ENCODE data around the gene ACYP2. TPM values are rescaled to one million over a fixed set of nuclear protein-coding genes. Genes with fewer than 3 reads are reported as not detected.

The ACYP2 gene
- polyA plus RNA-seq, 2 donors = 12.6 to 14.1 TPM

- H3K27me3 ChIP-seq (ENCODE audit: control insufficient read depth in 1 of 2, insufficient read depth in 2 of 2, low read length in 2 of 2) = no peaks in the 10 kb centered on the region
- WGBS, 2 donors = 94 to 95% methylated on average over 5 of the region's 5 CpGs
- no peaks in the 10 kb centered on the region for H3K36me3 ChIP-seq (ENCODE audit: control insufficient read depth in 2 of 2, insufficient read depth in 2 of 2, low read length in 1 of 2)
- no peaks in the 10 kb centered on the region for H3K4me1 ChIP-seq (ENCODE audit: control insufficient read depth in 2 of 2, insufficient read depth in 2 of 2, low read length in 1 of 2)
- H3K4me3 ChIP-seq (ENCODE audit: low read depth in 1 of 2, low read length in 2 of 2) = no peak overlapping the region
- H3K9me3 ChIP-seq (ENCODE audit: control insufficient read depth in 2 of 2, insufficient read depth in 1 of 2, low read depth in 1 of 2, low read length in 1 of 2) = no peaks in the 10 kb centered on the region
- H3K27ac ChIP-seq (ENCODE audit: low read depth in 2 of 2, low read length in 1 of 2) = no peak overlapping the region
Measured at GRCh38 chr2:54298514-54298913, 183.1 kb downstream of the ACYP2 start.

GRCh38 chr2:54303631-54304030, 188.2 kb downstream of the ACYP2 start:
- Histone ChIP-seq H3K4me1 (ENCODE audit: control insufficient read depth in 2 of 2, insufficient read depth in 2 of 2, low read length in 1 of 2) (no peaks in the 10 kb centered on the region), H3K27me3 (ENCODE audit: control insufficient read depth in 1 of 2, insufficient read depth in 2 of 2, low read length in 2 of 2) (no peaks in the 10 kb centered on the region), H3K36me3 (ENCODE audit: control insufficient read depth in 2 of 2, insufficient read depth in 2 of 2, low read length in 1 of 2) (no peaks in the 10 kb centered on the region), H3K27ac (ENCODE audit: low read depth in 2 of 2, low read length in 1 of 2) (no peak overlapping the region), H3K4me3 (ENCODE audit: low read depth in 1 of 2, low read length in 2 of 2) (no peak overlapping the region), H3K9me3 (ENCODE audit: control insufficient read depth in 2 of 2, insufficient read depth in 1 of 2, low read depth in 1 of 2, low read length in 1 of 2) (no peaks in the 10 kb centered on the region)

DNA sequence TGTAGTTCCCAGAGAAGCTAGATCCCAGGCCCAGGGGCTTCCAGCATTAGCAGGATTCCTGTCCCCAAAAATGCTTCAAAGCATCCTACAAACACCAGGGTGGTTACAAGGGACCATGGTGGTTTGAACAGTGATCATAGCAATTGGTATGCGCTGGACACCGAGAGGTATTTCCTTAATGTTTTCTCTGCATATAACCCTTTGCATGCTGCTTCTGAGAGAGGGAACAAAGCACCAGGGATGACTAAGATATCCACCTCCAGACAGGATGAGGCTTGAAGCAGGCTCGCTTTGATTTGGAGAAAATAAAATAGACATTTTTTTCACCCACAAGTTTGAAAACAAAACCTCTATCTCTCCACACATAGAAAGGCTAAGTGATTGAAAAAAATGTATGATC, 191.1 kb downstream of the ACYP2 start:
- H3K9me3 ChIP-seq (ENCODE audit: control insufficient read depth in 2 of 2, insufficient read depth in 1 of 2, low read depth in 1 of 2, low read length in 1 of 2) = no peaks in the 10 kb centered on the region
- H3K4me1 ChIP-seq (ENCODE audit: control insufficient read depth in 2 of 2, insufficient read depth in 2 of 2, low read length in 1 of 2) = no peaks in the 10 kb centered on the region
- no peak overlapping the region for H3K27ac ChIP-seq (ENCODE audit: low read depth in 2 of 2, low read length in 1 of 2)
- no peaks in the 10 kb centered on the region for H3K36me3 ChIP-seq (ENCODE audit: control insufficient read depth in 2 of 2, insufficient read depth in 2 of 2, low read length in 1 of 2)
- WGBS, 2 donors = 56 to 66% methylated on average over 3 of the region's 3 CpGs
- H3K4me3 ChIP-seq (ENCODE audit: low read depth in 1 of 2, low read length in 2 of 2) = no peak overlapping the region
- H3K27me3 ChIP-seq (ENCODE audit: control insufficient read depth in 1 of 2, insufficient read depth in 2 of 2, low read length in 2 of 2) = no peaks in the 10 kb centered on the region

- no peaks in the 10 kb centered on the region for H3K36me3 ChIP-seq (ENCODE audit: control insufficient read depth in 2 of 2, insufficient read depth in 2 of 2, low read length in 1 of 2)
- WGBS, 2 donors = 87 to 89% methylated on average over 6 of the region's 6 CpGs
- H3K4me3 ChIP-seq (ENCODE audit: low read depth in 1 of 2, low read length in 2 of 2) = no peak overlapping the region
- no peaks in the 10 kb centered on the region for H3K9me3 ChIP-seq (ENCODE audit: control insufficient read depth in 2 of 2, insufficient read depth in 1 of 2, low read depth in 1 of 2, low read length in 1 of 2)
- H3K27me3 ChIP-seq (ENCODE audit: control insufficient read depth in 1 of 2, insufficient read depth in 2 of 2, low read length in 2 of 2) = no peaks in the 10 kb centered on the region
- H3K27ac ChIP-seq (ENCODE audit: low read depth in 2 of 2, low read length in 1 of 2) = no peak overlapping the region
- no peaks in the 10 kb centered on the region for H3K4me1 ChIP-seq (ENCODE audit: control insufficient read depth in 2 of 2, insufficient read depth in 2 of 2, low read length in 1 of 2)
Measured at GRCh38 chr2:54308186-54308585, 192.8 kb downstream of the ACYP2 start.

DNA sequence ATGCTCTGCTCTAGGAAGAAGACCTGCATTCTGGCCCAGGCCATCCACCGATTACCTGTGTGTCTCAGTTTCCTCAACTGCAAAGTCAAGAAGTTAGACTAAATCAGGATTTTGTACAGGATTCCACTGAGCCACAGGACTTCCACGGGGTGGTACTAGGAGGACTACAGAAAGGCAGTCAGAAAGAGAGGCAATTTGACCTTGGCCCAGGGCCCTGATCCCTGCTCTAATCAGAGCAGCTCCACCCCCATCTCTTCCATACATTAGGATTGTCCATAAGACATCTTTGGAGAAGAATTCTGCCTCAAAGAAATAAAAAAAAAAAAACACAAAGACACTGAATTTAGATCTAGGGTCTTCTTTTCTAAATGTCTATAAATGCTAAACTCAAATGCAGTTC, 193.4 kb downstream of the ACYP2 start:
- 78 to 81% methylated on average over 2 of the region's 2 CpGs for WGBS, 2 donors
- H3K4me1 ChIP-seq (ENCODE audit: control insufficient read depth in 2 of 2, insufficient read depth in 2 of 2, low read length in 1 of 2) = no peaks in the 10 kb centered on the region
- no peak overlapping the region for H3K4me3 ChIP-seq (ENCODE audit: low read depth in 1 of 2, low read length in 2 of 2)
- no peaks in the 10 kb centered on the region for H3K9me3 ChIP-seq (ENCODE audit: control insufficient read depth in 2 of 2, insufficient read depth in 1 of 2, low read depth in 1 of 2, low read length in 1 of 2)
- no peak overlapping the region for H3K27ac ChIP-seq (ENCODE audit: low read depth in 2 of 2, low read length in 1 of 2)
- H3K27me3 ChIP-seq (ENCODE audit: control insufficient read depth in 1 of 2, insufficient read depth in 2 of 2, low read length in 2 of 2) = no peaks in the 10 kb centered on the region
- H3K36me3 ChIP-seq (ENCODE audit: control insufficient read depth in 2 of 2, insufficient read depth in 2 of 2, low read length in 1 of 2) = no peaks in the 10 kb centered on the region

DNA sequence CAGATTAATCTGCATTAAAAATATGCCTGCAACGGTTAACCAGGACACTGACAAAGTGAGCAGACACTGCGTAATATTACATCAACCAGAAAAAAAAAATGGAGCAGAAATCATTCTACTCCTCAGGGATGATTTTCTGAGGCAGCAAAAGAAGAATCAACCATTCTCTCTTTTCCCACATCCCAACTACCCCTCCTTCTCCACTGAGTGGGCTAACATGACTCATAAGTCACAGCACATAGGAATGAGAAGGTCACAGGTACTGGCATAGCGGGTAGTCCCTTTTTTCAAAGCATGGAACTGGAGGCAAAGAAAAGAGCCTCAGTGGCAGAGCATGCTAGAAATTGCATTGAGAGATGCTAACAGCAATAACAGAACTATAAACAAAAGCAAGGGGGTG, 194.9 kb downstream of the ACYP2 start:
- no peaks in the 10 kb centered on the region for H3K9me3 ChIP-seq (ENCODE audit: control insufficient read depth in 2 of 2, insufficient read depth in 1 of 2, low read depth in 1 of 2, low read length in 1 of 2)
- no peaks in the 10 kb centered on the region for H3K4me1 ChIP-seq (ENCODE audit: control insufficient read depth in 2 of 2, insufficient read depth in 2 of 2, low read length in 1 of 2)
- WGBS, 2 donors = 80% methylated on average over 3 of the region's 3 CpGs
- H3K27me3 ChIP-seq (ENCODE audit: control insufficient read depth in 1 of 2, insufficient read depth in 2 of 2, low read length in 2 of 2) = no peaks in the 10 kb centered on the region
- H3K4me3 ChIP-seq (ENCODE audit: low read depth in 1 of 2, low read length in 2 of 2) = no peak overlapping the region
- no peaks in the 10 kb centered on the region for H3K36me3 ChIP-seq (ENCODE audit: control insufficient read depth in 2 of 2, insufficient read depth in 2 of 2, low read length in 1 of 2)
- H3K27ac ChIP-seq (ENCODE audit: low read depth in 2 of 2, low read length in 1 of 2) = no peak overlapping the region

GRCh38 chr2:54310961-54311360, 195.5 kb downstream of the ACYP2 start:
- Histone ChIP-seq H3K9me3 (ENCODE audit: control insufficient read depth in 2 of 2, insufficient read depth in 1 of 2, low read depth in 1 of 2, low read length in 1 of 2) (no peaks in the 10 kb centered on the region), H3K4me1 (ENCODE audit: control insufficient read depth in 2 of 2, insufficient read depth in 2 of 2, low read length in 1 of 2) (no peaks in the 10 kb centered on the region), H3K27me3 (ENCODE audit: control insufficient read depth in 1 of 2, insufficient read depth in 2 of 2, low read length in 2 of 2) (no peaks in the 10 kb centered on the region), H3K4me3 (ENCODE audit: low read depth in 1 of 2, low read length in 2 of 2) (no peak overlapping the region), H3K27ac (ENCODE audit: low read depth in 2 of 2, low read length in 1 of 2) (no peak overlapping the region), H3K36me3 (ENCODE audit: control insufficient read depth in 2 of 2, insufficient read depth in 2 of 2, low read length in 1 of 2) (no peaks in the 10 kb centered on the region)
- 61 to 62% methylated on average over 2 of the region's 2 CpGs for WGBS, 2 donors

- Histone ChIP-seq H3K4me1 (ENCODE audit: control insufficient read depth in 2 of 2, insufficient read depth in 2 of 2, low read length in 1 of 2) (no peaks in the 10 kb centered on the region), H3K27ac (ENCODE audit: low read depth in 2 of 2, low read length in 1 of 2) (no peak overlapping the region), H3K9me3 (ENCODE audit: control insufficient read depth in 2 of 2, insufficient read depth in 1 of 2, low read depth in 1 of 2, low read length in 1 of 2) (no peaks in the 10 kb centered on the region), H3K36me3 (ENCODE audit: control insufficient read depth in 2 of 2, insufficient read depth in 2 of 2, low read length in 1 of 2) (no peaks in the 10 kb centered on the region), H3K4me3 (ENCODE audit: low read depth in 1 of 2, low read length in 2 of 2) (no peak overlapping the region), H3K27me3 (ENCODE audit: control insufficient read depth in 1 of 2, insufficient read depth in 2 of 2, low read length in 2 of 2) (no peaks in the 10 kb centered on the region)
- WGBS, 2 donors = 88 to 90% methylated on average over 9 to 10 of the region's 10 CpGs
Measured at GRCh38 chr2:54313147-54313546, 197.7 kb downstream of the ACYP2 start.

DNA sequence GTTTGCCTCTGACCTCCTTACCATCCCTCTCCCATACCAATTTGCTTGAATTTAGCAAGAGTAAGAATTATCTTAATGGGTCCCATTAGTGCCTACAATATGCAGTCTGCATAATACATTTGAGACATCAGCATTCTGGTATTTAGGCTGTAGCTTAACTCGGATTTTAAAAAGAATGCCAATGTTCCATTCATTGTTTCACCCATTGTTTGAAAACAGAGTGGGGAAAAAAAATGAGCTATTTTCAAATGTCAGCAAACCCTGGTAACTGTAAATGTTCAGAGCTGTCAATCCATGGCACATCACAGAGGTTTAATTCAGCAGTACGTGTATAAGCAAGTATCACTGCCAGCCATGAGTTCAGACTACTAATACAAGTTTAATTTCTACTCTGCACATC, 202.6 kb downstream of the ACYP2 start:
- H3K9me3 ChIP-seq (ENCODE audit: control insufficient read depth in 2 of 2, insufficient read depth in 1 of 2, low read depth in 1 of 2, low read length in 1 of 2) = no peaks in the 10 kb centered on the region
- H3K4me1 ChIP-seq (ENCODE audit: control insufficient read depth in 2 of 2, insufficient read depth in 2 of 2, low read length in 1 of 2) = no peaks in the 10 kb centered on the region
- 41 to 49% methylated on average over 2 of the region's 2 CpGs for WGBS, 2 donors
- no peak overlapping the region for H3K4me3 ChIP-seq (ENCODE audit: low read depth in 1 of 2, low read length in 2 of 2)
- no peaks in the 10 kb centered on the region for H3K36me3 ChIP-seq (ENCODE audit: control insufficient read depth in 2 of 2, insufficient read depth in 2 of 2, low read length in 1 of 2)
- H3K27me3 ChIP-seq (ENCODE audit: control insufficient read depth in 1 of 2, insufficient read depth in 2 of 2, low read length in 2 of 2) = no peaks in the 10 kb centered on the region
- no peak overlapping the region for H3K27ac ChIP-seq (ENCODE audit: low read depth in 2 of 2, low read length in 1 of 2)

- Histone ChIP-seq H3K9me3 (ENCODE audit: control insufficient read depth in 2 of 2, insufficient read depth in 1 of 2, low read depth in 1 of 2, low read length in 1 of 2) (no peaks in the 10 kb centered on the region), H3K4me3 (ENCODE audit: low read depth in 1 of 2, low read length in 2 of 2) (no peak overlapping the region), H3K27me3 (ENCODE audit: control insufficient read depth in 1 of 2, insufficient read depth in 2 of 2, low read length in 2 of 2) (no peaks in the 10 kb centered on the region), H3K36me3 (ENCODE audit: control insufficient read depth in 2 of 2, insufficient read depth in 2 of 2, low read length in 1 of 2) (no peaks in the 10 kb centered on the region), H3K27ac (ENCODE audit: low read depth in 2 of 2, low read length in 1 of 2) (no peak overlapping the region), H3K4me1 (ENCODE audit: control insufficient read depth in 2 of 2, insufficient read depth in 2 of 2, low read length in 1 of 2) (no peaks in the 10 kb centered on the region)
- WGBS, 2 donors = 77 to 80% methylated on average over 8 of the region's 8 CpGs
Measured at GRCh38 chr2:54318821-54319220, 203.4 kb downstream of the ACYP2 start.

Data from esophagus (tissue), 2 donors.